DOHH2 (cell line): ENCODE measurements around the gene PGS1.

ENCODE experiments used
- H3F3A ChIP-seq: fragments of 200-600 bp; sonication (generic), shearing (Covaris generic); 2 replicates; pipeline ENCODE4 v1.6.0; 2016; ENCODE audit warnings: antibody characterized with exemption, mild to moderate bottlenecking; ENCODE audit not compliant: control insufficient read depth, insufficient read depth
- H3K27ac ChIP-seq: fragments of 200-600 bp; sonication (generic); 2 replicates; pipeline ENCODE4 v1.5.1; 2014; ENCODE audit warnings: low read depth, mild to moderate bottlenecking, low read length, moderate library complexity
- H3K27me3 ChIP-seq: fragments of 200-600 bp; sonication (generic); 2 replicates; pipeline ENCODE4 v1.6.1; 2014; ENCODE audit warnings: mild to moderate bottlenecking, low read length, mixed read lengths; ENCODE audit not compliant: control insufficient read depth
- H3K36me3 ChIP-seq: fragments of 200-600 bp; sonication (generic); 2 replicates; pipeline ENCODE4 v1.6.1; 2014; ENCODE audit warnings: mild to moderate bottlenecking, low read length, moderate library complexity, mixed read lengths; ENCODE audit not compliant: control insufficient read depth
- H3K4me1 ChIP-seq: fragments of 200-600 bp; sonication (generic); 2 replicates; pipeline ENCODE4 v1.6.1; 2014; ENCODE audit warnings: mild to moderate bottlenecking, low read length, mixed read lengths; ENCODE audit not compliant: control insufficient read depth
- H3K4me2 ChIP-seq: fragments of 200-600 bp; sonication (generic); 2 replicates; pipeline ENCODE4 v1.6.0; 2014; ENCODE audit warnings: mild to moderate bottlenecking, low read length, moderate library complexity
- H3K4me3 ChIP-seq: fragments of 200-600 bp; sonication (generic); 2 replicates; pipeline ENCODE4 v1.5.1; 2014; ENCODE audit warnings: mild to moderate bottlenecking, low read length, mixed read lengths
- H3K79me2 ChIP-seq: fragments of 200-600 bp; sonication (generic); 2 replicates; pipeline ENCODE4 v1.6.1; 2014; ENCODE audit warnings: mild to moderate bottlenecking, low read length, mixed read lengths; ENCODE audit not compliant: control insufficient read depth
- H3K9me2 ChIP-seq: fragments of 200-600 bp; sonication (generic); replicated peaks from 2 replicates; pipeline ENCODE4 v1.6.1; 2014; ENCODE audit warnings: mild to moderate bottlenecking, low read length, mixed read lengths; ENCODE audit not compliant: control insufficient read depth
- H3K9me3 ChIP-seq: fragments of 200-600 bp; sonication (generic); 2 replicates; pipeline ENCODE4 v1.6.1; 2014; ENCODE audit warnings: antibody characterized with exemption, low read length, mixed read lengths; ENCODE audit not compliant: control insufficient read depth, insufficient read depth
- H4K20me1 ChIP-seq: fragments of 200-600 bp; sonication (generic); 2 replicates; pipeline ENCODE4 v1.6.0; 2014; ENCODE audit warnings: low read depth, mild to moderate bottlenecking, antibody characterized with exemption, low read length, moderate library complexity; ENCODE audit not compliant: control insufficient read depth, insufficient read depth
- CTCF ChIP-seq: fragments of 200-600 bp; sonication (generic); IDR thresholded peaks from one replicate; pipeline ENCODE4 v1.5.1; 2014; ENCODE audit warnings: antibody characterized with exemption, mild to moderate bottlenecking, low read depth, low read length; ENCODE audit not compliant: poor library complexity, severe bottlenecking
- EZH2phosphoT487 ChIP-seq: fragments of 200-600 bp; sonication (generic); IDR thresholded peaks from 2 replicates; pipeline ENCODE4 v1.6.1; 2017; ENCODE audit warnings: borderline replicate concordance, mild to moderate bottlenecking, antibody characterized with exemption, low read length, moderate library complexity, mixed read lengths

PGS1 gene

GRCh38 chr17:78435330-78436005 lies 57.0 kb downstream of the PGS1 start:
- no peaks in the 10 kb centered on the region for H3K9me2 ChIP-seq
- no peaks in the 10 kb centered on the region for H3K36me3 ChIP-seq
- H3K4me3 ChIP-seq, result no peak overlapping the region
- H3K27ac ChIP-seq, result no peak overlapping the region
- no peaks in the 10 kb centered on the region for H4K20me1 ChIP-seq
- H3K79me2 ChIP-seq, result no peaks in the 10 kb centered on the region
- no peak overlapping the region for H3K4me2 ChIP-seq
- H3K27me3 ChIP-seq, result peaks cover 5% of the 10 kb centered on the region; the same call in 1 of the 2 replicates
- H3K9me3 ChIP-seq, result no peaks in the 10 kb centered on the region
- no peak for TF ChIP-seq EZH2phosphoT487
- H3K4me1 ChIP-seq, result no peaks in the 10 kb centered on the region
- H3F3A ChIP-seq, result no peaks in the 10 kb centered on the region

GRCh38 chr17:78437508-78438169 lies 59.2 kb downstream of the PGS1 start:
- Histone ChIP-seq H3K27me3 (peaks cover 5% of the 10 kb centered on the region; the same call in 1 of the 2 replicates), H3K9me3 (no peaks in the 10 kb centered on the region), H3K4me3 (no peak overlapping the region), H3K27ac (no peak overlapping the region), H3K9me2 (no peaks in the 10 kb centered on the region), H3K79me2 (no peaks in the 10 kb centered on the region), H4K20me1 (no peaks in the 10 kb centered on the region), H3F3A (no peaks in the 10 kb centered on the region), H3K4me1 (no peaks in the 10 kb centered on the region), H3K36me3 (no peaks in the 10 kb centered on the region), H3K4me2 (no peak overlapping the region)
- TF ChIP-seq CTCF (no peak), EZH2phosphoT487 (no peak)

GRCh38 chr17:78438271-78438691 lies 59.8 kb downstream of the PGS1 start:
- TF ChIP-seq CTCF, result no peak
- no peak for TF ChIP-seq EZH2phosphoT487
- Histone ChIP-seq H3K9me2 (no peaks in the 10 kb centered on the region), H3K4me1 (no peaks in the 10 kb centered on the region), H3K27me3 (peaks cover 5% of the 10 kb centered on the region; the same call in 1 of the 2 replicates), H3K79me2 (no peaks in the 10 kb centered on the region), H3K4me3 (no peak overlapping the region), H3K9me3 (no peaks in the 10 kb centered on the region), H3K4me2 (no peak overlapping the region), H3K27ac (no peak overlapping the region), H3K36me3 (no peaks in the 10 kb centered on the region), H3F3A (no peaks in the 10 kb centered on the region), H4K20me1 (no peaks in the 10 kb centered on the region)
